H7 (cell line): ENCODE data around the gene KLK12. TPM values are rescaled to one million over a fixed set of nuclear protein-coding genes. Genes with fewer than 3 reads are reported as not detected.

Source experiments
- DNase-seq: peaks from one replicate; pipeline ENCODE4 v3.0.0; 2012
- H3K27me3 ChIP-seq: 2 replicates; pipeline ENCODE4 v1.6.0; 2011; ENCODE audit warnings: mild to moderate bottlenecking, low read length; ENCODE audit not compliant: control insufficient read depth, insufficient read depth
- H3K36me3 ChIP-seq: replicated peaks from 2 replicates; pipeline ENCODE4 v1.5.1; 2011; ENCODE audit warnings: low read length; ENCODE audit not compliant: control insufficient read depth, insufficient read depth
- H3K4me3 ChIP-seq: 2 replicates; pipeline ENCODE4 v1.5.1; 2011; ENCODE audit warnings: low read depth, mild to moderate bottlenecking, control low read depth, low read length, moderate library complexity; ENCODE audit not compliant: insufficient read depth
- total RNA-seq: library from RNA; depleted of rRNA; stranded (reverse); fragments of >200 nt; shearing (Covaris generic); gene quantifications from 2 replicates; pipeline ENCODE4 v1.2.3, GENCODE V29; 2014

Gene KLK12
- total RNA-seq, 1 experiment from 2014 or later, result not detected

GRCh38 chr19:51065221-51065960 lies 30.6 kb upstream of the KLK12 start:
- H3K27me3 ChIP-seq, result no peaks in the 10 kb centered on the region; the same call in 1 of the 2 replicates
- no peaks in the 10 kb centered on the region for H3K36me3 ChIP-seq
- DNase-seq, result no peak
- H3K4me3 ChIP-seq, result peak overlapping the region; percentile 61

DNA sequence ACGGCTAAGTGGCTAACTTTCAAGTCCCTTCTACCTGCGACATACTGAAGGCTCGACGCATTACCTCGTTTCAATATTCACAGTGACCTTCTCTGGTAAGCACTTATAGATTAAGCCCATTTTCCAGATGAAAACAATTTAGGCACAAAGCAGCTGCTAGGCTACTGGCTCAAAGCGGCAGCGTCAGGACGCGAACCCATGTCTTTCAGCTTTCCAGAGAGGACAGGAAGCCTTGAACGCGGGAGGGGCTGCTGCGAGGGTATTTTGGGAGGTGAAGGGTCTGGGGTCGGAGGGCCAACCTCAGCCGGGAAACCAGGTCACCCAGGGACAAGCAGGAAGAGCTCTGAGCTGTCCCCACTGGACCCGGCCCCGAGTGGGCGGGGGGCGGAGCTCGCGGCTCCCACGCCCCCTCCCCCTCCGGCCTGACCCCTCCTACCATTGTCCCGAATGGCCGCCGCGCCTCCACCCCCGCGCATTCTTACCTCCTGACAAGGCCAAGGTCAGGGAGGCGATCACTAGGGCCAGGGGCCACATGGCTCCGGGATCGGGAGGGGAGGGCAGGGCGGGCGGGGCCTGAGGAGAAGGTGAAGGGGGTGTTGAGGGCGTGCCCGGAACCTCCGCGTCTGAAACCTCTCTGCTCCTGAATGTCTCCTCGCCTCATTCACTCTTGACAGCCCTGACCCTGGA lies 29.9 kb upstream of the KLK12 start, which contains the start of gene KLK13:
TSS of gene KLK13 (minus strand) at position 559 of the 687 bp plus-strand sequence. CDS start at position 534, 25 bp downstream.
- Histone ChIP-seq H3K4me3 (peak within 1 kb of the TSS; percentile 61), H3K27me3 (no peaks in the 10 kb centered on the region; the same call in 1 of the 2 replicates), H3K36me3 (no peaks in the 10 kb centered on the region)
- peak; percentile 93 for DNase-seq

DNA sequence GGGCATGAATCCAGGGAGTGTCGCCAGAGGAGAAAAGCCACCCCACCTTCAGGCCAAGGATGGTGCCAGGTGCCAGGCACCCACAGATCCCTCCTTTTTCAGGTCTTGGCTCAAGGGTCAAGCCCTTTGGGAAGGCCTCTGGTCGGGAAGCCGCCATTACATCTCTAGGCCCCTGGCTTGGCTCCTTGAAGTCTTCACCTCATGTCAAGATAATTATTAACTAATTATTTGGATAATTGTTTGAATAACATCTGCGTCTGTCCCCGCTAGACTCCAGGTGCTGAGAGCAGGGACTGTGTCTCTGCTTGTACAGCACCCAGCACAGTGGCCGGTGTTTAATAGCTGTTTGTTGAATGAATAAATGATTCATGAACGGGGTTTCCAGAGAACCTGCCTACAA lies 28.9 kb upstream of the KLK12 start:
- no peaks in the 10 kb centered on the region for H3K36me3 ChIP-seq
- DNase-seq, result no peak
- H3K4me3 ChIP-seq, result no peak overlapping the region
- no peaks in the 10 kb centered on the region for H3K27me3 ChIP-seq

GRCh38 chr19:51060973-51061372 lies 26.2 kb upstream of the KLK12 start:
- DNase-seq, result no peak
- no peaks in the 10 kb centered on the region for H3K36me3 ChIP-seq
- no peak overlapping the region for H3K4me3 ChIP-seq
- no peaks in the 10 kb centered on the region for H3K27me3 ChIP-seq

- no peak for DNase-seq
- Histone ChIP-seq H3K36me3 (no peaks in the 10 kb centered on the region), H3K27me3 (no peaks in the 10 kb centered on the region), H3K4me3 (no peak overlapping the region)
These were observed 25.5 kb upstream of the KLK12 start for GRCh38 chr19:51060336-51060735.

DNA sequence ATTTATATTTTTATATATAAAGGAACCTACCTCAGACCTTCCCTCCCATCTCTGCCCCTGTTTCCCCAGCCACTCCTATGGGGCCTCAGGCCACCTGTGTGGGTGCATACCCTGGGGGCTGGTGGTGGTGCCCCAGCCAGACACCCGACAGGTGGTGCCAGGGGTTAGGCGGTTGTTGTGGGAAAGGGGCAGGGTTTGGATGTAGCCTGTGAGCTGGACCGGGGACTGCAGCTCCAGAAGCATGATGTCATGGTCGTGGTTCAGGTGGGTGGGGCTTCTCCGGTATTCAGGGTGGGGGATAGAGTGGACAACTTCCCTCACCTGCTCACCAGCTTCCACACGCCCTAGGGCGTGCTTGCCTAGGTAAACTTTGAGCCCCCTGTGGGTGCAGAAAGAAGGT lies 24.9 kb upstream of the KLK12 start:
- Histone ChIP-seq H3K4me3 (no peak overlapping the region), H3K27me3 (no peaks in the 10 kb centered on the region), H3K36me3 (no peaks in the 10 kb centered on the region; the same call in 1 of the 2 replicates)
- no peak for DNase-seq

- H3K36me3 ChIP-seq, result no peaks in the 10 kb centered on the region; the same call in 1 of the 2 replicates
- no peak for DNase-seq
- H3K27me3 ChIP-seq, result no peaks in the 10 kb centered on the region
- no peak overlapping the region for H3K4me3 ChIP-seq
These were observed 21.1 kb upstream of the KLK12 start for GRCh38 chr19:51055866-51056265.

GRCh38 chr19:51047031-51047335 lies 12.2 kb upstream of the KLK12 start:
- no peaks in the 10 kb centered on the region for H3K36me3 ChIP-seq
- H3K4me3 ChIP-seq, result no peak overlapping the region
- H3K27me3 ChIP-seq, result no peaks in the 10 kb centered on the region
- DNase-seq, result no peak

DNA sequence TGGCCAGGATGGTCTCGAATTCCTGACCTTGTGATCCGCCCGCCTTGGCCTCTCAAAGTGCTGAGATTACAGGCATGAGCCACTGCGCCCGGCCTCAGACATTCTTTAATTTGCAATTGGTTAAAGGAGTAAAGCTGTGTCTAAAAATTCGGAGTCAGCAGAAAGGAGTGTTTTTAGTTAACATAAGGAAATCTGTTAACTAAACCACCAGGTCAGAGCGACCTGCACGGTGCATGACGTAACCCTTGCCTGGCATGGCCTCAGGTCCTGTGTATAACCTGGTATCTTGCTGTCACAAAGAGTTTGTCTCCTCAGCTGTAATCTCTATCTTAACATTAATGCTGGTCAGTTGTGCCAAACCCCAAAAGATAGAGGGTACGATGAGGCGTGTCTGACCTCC lies 9.5 kb upstream of the KLK12 start:
- no peak for DNase-seq
- Histone ChIP-seq H3K36me3 (no peaks in the 10 kb centered on the region), H3K4me3 (no peak overlapping the region), H3K27me3 (no peaks in the 10 kb centered on the region)

DNA sequence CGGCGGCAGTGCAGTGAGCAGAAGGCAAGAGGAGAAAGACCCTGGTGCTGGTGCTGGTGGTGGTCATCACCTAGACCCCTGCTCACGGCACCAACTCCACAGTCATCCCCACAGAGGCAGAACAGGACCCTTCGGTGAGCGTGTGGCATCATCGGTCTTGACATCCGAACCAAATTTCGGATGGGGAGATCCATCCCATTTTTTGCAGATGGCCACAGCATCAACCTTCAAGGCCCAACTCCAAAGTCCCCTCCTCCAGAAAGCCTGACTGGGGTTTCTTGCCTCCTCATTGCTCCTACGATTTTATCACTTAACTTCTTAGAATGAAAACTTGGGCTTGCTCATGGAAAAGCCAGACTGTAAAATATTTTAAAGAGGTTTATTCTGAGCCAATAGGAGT lies 8.7 kb upstream of the KLK12 start:
- Histone ChIP-seq H3K4me3 (no peak overlapping the region), H3K27me3 (no peaks in the 10 kb centered on the region), H3K36me3 (no peaks in the 10 kb centered on the region)
- DNase-seq, result no peak

DNA sequence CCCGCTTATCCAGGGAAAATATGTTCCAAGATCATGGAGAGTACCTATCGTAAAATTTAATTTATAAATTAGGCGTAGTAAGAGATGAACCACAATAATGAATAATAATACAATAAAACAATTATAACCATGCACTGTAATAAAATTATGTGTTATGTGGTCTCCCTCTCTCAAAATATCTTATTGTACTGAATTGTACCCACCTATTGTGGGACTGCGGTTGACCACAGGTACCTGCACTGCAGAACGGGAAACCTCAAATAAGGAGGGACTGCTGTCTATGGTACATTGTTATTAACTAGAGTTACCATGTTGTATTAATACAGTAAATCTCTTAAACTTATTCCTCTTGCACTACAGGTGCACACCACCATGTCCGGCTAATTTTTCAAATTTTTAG lies 5.3 kb upstream of the KLK12 start:
- DNase-seq, result no peak
- Histone ChIP-seq H3K36me3 (no peaks in the 10 kb centered on the region), H3K4me3 (no peak overlapping the region), H3K27me3 (no peaks in the 10 kb centered on the region)

GRCh38 chr19:51036519-51036918 lies 1.7 kb upstream of the KLK12 start:
- no peak for DNase-seq
- Histone ChIP-seq H3K4me3 (no peak overlapping the region), H3K36me3 (no peaks in the 10 kb centered on the region), H3K27me3 (no peaks in the 10 kb centered on the region)

DNA sequence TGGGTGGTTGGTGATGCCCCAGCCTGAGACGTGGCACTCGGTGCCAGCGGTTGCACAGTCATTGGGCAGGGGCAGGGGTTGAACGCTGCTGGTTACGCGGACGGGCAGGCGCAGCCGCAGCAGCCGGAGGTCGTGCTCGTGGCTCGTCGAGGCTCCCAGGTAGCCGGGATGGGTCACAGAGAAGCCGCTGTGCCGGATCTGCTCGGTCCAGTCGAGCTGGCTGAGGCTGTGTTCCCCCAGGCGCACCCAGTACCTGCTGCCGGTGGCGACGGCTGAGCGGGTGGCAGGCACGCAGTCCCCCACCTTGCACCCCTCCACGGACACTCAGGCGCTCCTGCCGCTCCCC lies 2.9 kb downstream of the KLK12 start:
- no peaks in the 10 kb centered on the region for H3K27me3 ChIP-seq
- H3K4me3 ChIP-seq, result no peak overlapping the region
- DNase-seq, result no peak
- H3K36me3 ChIP-seq, result no peaks in the 10 kb centered on the region

GRCh38 chr19:51031220-51031879 lies 3.5 kb downstream of the KLK12 start:
- Histone ChIP-seq H3K36me3 (no peaks in the 10 kb centered on the region), H3K4me3 (no peak overlapping the region), H3K27me3 (no peaks in the 10 kb centered on the region)
- DNase-seq, result no peak

DNA sequence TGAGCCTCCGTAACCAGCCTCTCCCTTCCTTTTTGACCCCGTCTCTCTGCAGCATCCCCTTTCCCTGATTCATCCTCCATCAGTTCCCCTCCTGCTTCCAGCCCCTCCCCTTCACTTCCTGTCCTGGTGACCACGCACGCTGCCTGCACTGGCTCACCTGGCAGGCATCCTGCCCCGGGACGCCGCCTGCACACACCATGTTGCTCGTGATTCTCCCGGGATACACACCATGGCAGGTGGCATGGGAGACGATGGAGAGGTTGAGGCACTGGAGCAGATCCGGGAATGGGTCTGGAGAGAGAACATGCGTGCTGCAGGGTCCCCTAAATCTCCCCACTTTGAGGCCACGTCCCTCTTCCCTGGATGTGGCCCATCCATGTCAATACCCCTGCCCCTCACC lies 4.2 kb downstream of the KLK12 start:
- H3K36me3 ChIP-seq, result no peaks in the 10 kb centered on the region
- no peak overlapping the region for H3K4me3 ChIP-seq
- DNase-seq, result peak; percentile 63
- no peaks in the 10 kb centered on the region for H3K27me3 ChIP-seq
